Endothelial cell of umbilical vein (primary cell): ENCODE data around the gene IQGAP2. TPM values are rescaled to one million over a fixed set of nuclear protein-coding genes. Genes with fewer than 3 reads are reported as not detected.

Experiments used
- BruUV-seq: library from RNA; stranded (reverse); fragments of 400-500 nt; replicated peaks from 2 replicates; lab custom pipeline; 2021; lab: Mats Ljungman, UMichigan
- CTCF ChIA-PET: fragments of 300-600, 350-600 bp; sonication (Branson Sonifier 250); formaldehyde crosslinking; loops from one replicate; lab custom pipeline; 2021; ENCODE audit warnings: antibody characterized with exemption, inconsistent platforms; lab: Charles Lee
- POLR2A ChIA-PET: fragments of 300-600, 350-600 bp; sonication (Branson Sonifier 250); formaldehyde crosslinking; loops from one replicate; lab custom pipeline; 2021; ENCODE audit warnings: antibody characterized with exemption, inconsistent platforms; lab: Charles Lee
- DNase-seq: peaks from one replicate; pipeline ENCODE4 v3.0.0-alpha.2; 2011; ENCODE audit warnings: low read depth, low spot score
- FAIRE-seq: peaks from 2 replicates; lab custom pipeline; 2011; peaks lifted over from hg19 to GRCh38; lab: Jason Lieb, UNC
- H2AFZ ChIP-seq: 2 replicates; pipeline ENCODE4 v1.6.0; 2012; ENCODE audit warnings: low read depth, low read length, control low read depth, inconsistent platforms
- H3K27ac ChIP-seq: 2 replicates; pipeline ENCODE4 v1.5.1; 2011; ENCODE audit warnings: low read depth, mild to moderate bottlenecking, control low read depth, low read length, moderate library complexity; ENCODE audit not compliant: insufficient read depth
- H3K27me3 ChIP-seq, 2 experiments: 2 replicates each; pipeline versions ENCODE4 v1.6.0 to v1.6.1; 2011; ENCODE audit warnings: low read length in 2 of 2, mixed read lengths in 1 of 2; ENCODE audit not compliant: control insufficient read depth in 2 of 2, insufficient read depth in 2 of 2
- H3K36me3 ChIP-seq, 2 experiments: 2 replicates in 1 of 2; 3 replicates in 1 of 2; pipeline ENCODE4 v1.5.1; 2011; ENCODE audit warnings: low read length in 2 of 2, mild to moderate bottlenecking in 1 of 2, moderate library complexity in 1 of 2; ENCODE audit not compliant: control insufficient read depth in 2 of 2, insufficient read depth in 2 of 2; ENCODE audit errors: extremely low read depth in 1 of 2
- H3K4me1 ChIP-seq: 3 replicates; pipeline ENCODE4 v1.5.1; 2011; ENCODE audit warnings: mild to moderate bottlenecking, low read length; ENCODE audit not compliant: control insufficient read depth, insufficient read depth; ENCODE audit errors: extremely low read depth
- H3K4me2 ChIP-seq: 2 replicates; pipeline ENCODE4 v1.6.1; 2011; ENCODE audit warnings: low read length, control low read depth, mixed read lengths; ENCODE audit not compliant: insufficient read depth
- H3K4me3 ChIP-seq, 3 experiments: fragments of 200-600 bp in 1 of 3; sonication (generic), shearing (Covaris generic) in 1 of 3; replicated peaks in 1 of 3; 2 replicates each; pipeline ENCODE4 v1.5.1; 2011 to 2016; ENCODE audit warnings: control low read depth in 3 of 3, low read length in 3 of 3, mild to moderate bottlenecking in 2 of 3, inconsistent platforms in 1 of 3, low read depth in 1 of 3, moderate library complexity in 1 of 3; ENCODE audit not compliant: insufficient read depth in 1 of 3
- H3K79me2 ChIP-seq: 2 replicates; pipeline ENCODE4 v1.6.0; 2012; ENCODE audit warnings: low read length, inconsistent platforms; ENCODE audit not compliant: control insufficient read depth, insufficient read depth
- H3K9ac ChIP-seq: replicated peaks from 2 replicates; pipeline ENCODE3; 2011; ENCODE audit warnings: low read length, control low read depth; ENCODE audit not compliant: insufficient read depth; ENCODE audit errors: extremely low read depth
- H3K9me1 ChIP-seq: replicated peaks from 3 replicates; pipeline ENCODE4 v1.6.0; 2011; ENCODE audit warnings: mild to moderate bottlenecking, low read length; ENCODE audit not compliant: control insufficient read depth, insufficient read depth; ENCODE audit errors: extremely low read depth
- H3K9me3 ChIP-seq: replicated peaks from 2 replicates; pipeline ENCODE4 v1.5.1; 2012; ENCODE audit warnings: low read length, inconsistent platforms; ENCODE audit not compliant: control insufficient read depth, insufficient read depth
- H4K20me1 ChIP-seq: replicated peaks from 2 replicates; pipeline ENCODE3; 2011; ENCODE audit warnings: mild to moderate bottlenecking, low read length; ENCODE audit not compliant: control insufficient read depth, insufficient read depth; ENCODE audit errors: extremely low read depth
- CTCF ChIP-seq, 2 donors: IDR thresholded peaks; 1 replicate in 1 of 2; 2 replicates in 1 of 2; pipeline ENCODE4 v1.5.1; 2011; ENCODE audit warnings: low read length in 2 of 2, mild to moderate bottlenecking in 2 of 2, moderate library complexity in 2 of 2, control low read depth in 1 of 2, inconsistent platforms in 1 of 2, low read depth in 1 of 2; ENCODE audit not compliant: insufficient read depth in 1 of 2; ENCODE audit errors: extremely low read depth in 1 of 2
- GATA2 ChIP-seq: IDR thresholded peaks from 2 replicates; pipeline ENCODE4 v1.7.0; 2011; ENCODE audit warnings: low read depth, mild to moderate bottlenecking, moderate library complexity, mixed read lengths, low read length; ENCODE audit not compliant: insufficient read length, insufficient read depth
- MAX ChIP-seq: IDR thresholded peaks from 2 replicates; pipeline ENCODE4 v1.6.1; 2011; ENCODE audit not compliant: insufficient read depth, insufficient read length
- POLR2A ChIP-seq: IDR thresholded peaks from 2 replicates; pipeline ENCODE4 v1.6.1; 2012; ENCODE audit warnings: low read depth, mild to moderate bottlenecking, control low read depth, low read length
- POLR2AphosphoS5 ChIP-seq: IDR thresholded peaks from 2 replicates; pipeline ENCODE4 v1.6.1; 2012; ENCODE audit warnings: low read depth, mild to moderate bottlenecking, control low read depth, low read length, moderate library complexity; ENCODE audit not compliant: insufficient read depth
- dilution Hi-C: fragments of 300-500 bp; cut with MboI; formaldehyde crosslinking; loops from one replicate; pipeline ENCODE4 v1.15.0; 2019; ENCODE audit warnings: low sequenced_read_pairs; ENCODE audit not compliant: extremely low pct_ligation_motif_present
- intact Hi-C: fragments of 100-400 bp; cut with micrococcal nuclease; formaldehyde crosslinking; loops from one replicate; pipeline ENCODE4 v1.10.0; 2022
- polyA plus RNA-seq, 4 experiments: library from polyadenylated mRNA; depleted of rRNA in 3 of 4; stranded (reverse) in 3 of 4; unstranded in 1 of 4; fragments of >200 nt; gene quantifications; 2 replicates each; pipeline versions ENCODE4 v1.2.1 to v1.2.3, GENCODE V29; 2011 to 2012; ENCODE audit warnings: missing spikeins in 1 of 4
- total RNA-seq: library from RNA; stranded (reverse); gene quantifications from 2 replicates; pipeline ENCODE4 v1.2.3, GENCODE V29; 2021

Gene IQGAP2
- total and polyA plus RNA-seq, 2 donors (not counting 3 experiments of a cell fraction or from before 2014, with no cell fraction given), result 4.5 to 4.7 TPM

DNA sequence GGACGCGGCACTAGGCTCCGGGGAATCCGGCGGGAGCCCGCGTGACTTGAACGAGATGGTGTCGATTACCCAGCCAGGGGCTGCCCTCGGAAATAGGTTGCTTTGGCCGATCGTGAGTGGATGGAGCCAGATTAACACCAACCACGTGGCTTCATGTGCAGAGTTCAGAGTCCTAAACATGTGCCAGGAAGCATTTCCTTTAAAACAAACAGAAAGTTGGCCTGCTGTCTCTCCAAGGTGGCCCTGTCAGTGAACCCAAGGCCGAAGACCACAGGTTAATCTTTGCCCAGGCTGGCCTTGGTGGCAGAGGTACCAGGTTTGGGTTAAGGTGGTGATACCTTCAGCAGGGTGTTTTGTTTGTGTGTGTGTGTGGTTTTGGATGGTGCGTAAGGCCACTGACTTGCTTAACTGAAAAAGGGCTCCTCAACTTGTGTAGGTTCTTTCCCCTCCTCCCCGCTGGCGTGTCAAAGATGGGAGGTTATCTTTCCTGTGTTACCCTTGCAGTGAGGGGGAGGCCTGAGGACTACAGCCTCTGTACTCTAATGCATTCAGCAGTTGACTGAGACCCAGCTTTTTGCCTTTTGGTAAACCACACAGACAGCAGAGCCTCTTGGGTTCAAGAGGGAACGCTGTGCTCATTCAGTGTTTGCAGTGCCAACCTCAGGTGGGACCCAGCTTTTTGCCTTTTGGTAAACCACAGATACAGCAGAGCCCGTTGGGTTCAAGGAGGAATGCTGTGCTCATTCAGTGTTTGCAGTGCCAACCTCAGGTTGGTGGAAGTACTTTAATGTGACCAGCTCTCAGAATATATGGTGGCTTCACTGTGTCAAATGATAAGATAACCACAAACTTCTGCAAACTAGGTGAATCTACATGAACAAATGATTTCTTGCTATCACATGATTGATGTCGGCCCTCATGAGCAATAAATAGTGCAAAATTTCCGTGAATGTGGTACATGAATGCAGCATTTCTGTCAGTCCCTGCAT is 1.4 kb downstream of the IQGAP2 start:
- Histone ChIP-seq H4K20me1 (no peaks in the 10 kb centered on the region), H3K27ac (no peak overlapping the region), H3K9me3 (no peaks in the 10 kb centered on the region), H3K36me3 (no peaks in the 10 kb centered on the region), H3K4me1 (peaks cover 7% of the 10 kb centered on the region), H3K79me2 (no peaks in the 10 kb centered on the region), H3K4me3 (no peak overlapping the region), H2AFZ (no peak overlapping the region), H3K27me3 (peaks cover 34 to 54% of the 10 kb centered on the region in 2 experiments), H3K4me2 (no peak overlapping the region), H3K9me1 (no peaks in the 10 kb centered on the region), H3K9ac (no peak overlapping the region)
- FAIRE-seq (no peak), DNase-seq (no peak)
- ChIA-PET POLR2A (no interaction called here), CTCF (interaction anchor here (1.0 kb wide), 2 partner anchors 179 to 370 kb away, joined by 3 to 7 read pairs; no protein-coding TSS in a partner anchor)
- intact Hi-C loops, result loop anchor here (5.0 kb wide), 1 partner anchor 238 kb away; no protein-coding TSS in a partner anchor
- dilution Hi-C loops, result no loop called here
- TF ChIP-seq MAX (peak; percentile 34), GATA2 (no peak), POLR2A (no peak), POLR2AphosphoS5 (no peak)
- BruUV-seq, result no TSS peak

- no TSS peak for BruUV-seq
- no peaks in the 10 kb centered on the region for H3K9me3 ChIP-seq
- intact Hi-C loops (no loop called here), dilution Hi-C loops (no loop called here)
- peaks cover 7% of the 10 kb centered on the region for H3K4me1 ChIP-seq
- H2AFZ ChIP-seq, result no peak overlapping the region
- no peaks in the 10 kb centered on the region for H3K36me3 ChIP-seq
- no peak overlapping the region for H3K9ac ChIP-seq
- ChIA-PET CTCF (interaction anchor here (1.0 kb wide), 2 partner anchors 10 to 25 kb away, joined by 3 read pairs; no protein-coding TSS in a partner anchor), POLR2A (no interaction called here)
- FAIRE-seq, result no peak
- DNase-seq, result no peak
- peaks cover 34 to 50% of the 10 kb centered on the region in 2 experiments for H3K27me3 ChIP-seq
- no peak overlapping the region for H3K4me2 ChIP-seq
- no peaks in the 10 kb centered on the region for H3K9me1 ChIP-seq
- no peaks in the 10 kb centered on the region for H4K20me1 ChIP-seq
- no peaks in the 10 kb centered on the region for H3K79me2 ChIP-seq
- TF ChIP-seq CTCF (IDR thresholded peaks at IDR 0.05; ENCODE audit: extremely low read depth in 1 of 2, insufficient read depth in 1 of 2, low read depth in 1 of 2, low read length in 2 of 2), result no peak
- no peak overlapping the region for H3K27ac ChIP-seq
- no peak overlapping the region for H3K4me3 ChIP-seq
These were observed 2.9 kb downstream of the IQGAP2 start for GRCh38 chr5:76406014-76406413.
